GM12801 (cell line): ENCODE measurements around the gene CLEC1B.

Source experiments
- CTCF ChIP-seq: IDR thresholded peaks from one replicate; pipeline ENCODE4 v1.5.1; 2011; ENCODE audit warnings: control low read depth; ENCODE audit not compliant: insufficient read length; ENCODE audit errors: extremely low read depth

The CLEC1B gene

DNA sequence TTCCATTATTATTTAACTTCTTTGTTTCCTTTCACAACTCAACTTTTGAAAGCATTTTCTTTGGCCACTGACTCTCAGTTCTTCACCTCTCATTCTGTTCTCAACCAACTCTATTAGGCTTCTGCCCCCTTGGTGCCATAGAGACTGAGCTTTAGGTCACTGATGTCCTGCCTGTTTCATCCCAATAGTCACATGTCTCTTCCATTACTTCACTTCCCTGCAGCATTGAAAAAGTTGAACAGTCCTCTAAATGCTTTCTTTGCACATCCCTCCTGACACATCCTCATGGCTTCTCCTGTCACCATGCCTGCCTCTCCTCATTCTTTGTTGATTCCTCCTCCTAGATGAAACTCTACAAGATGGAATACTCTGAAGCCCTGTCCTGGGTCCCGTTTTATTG lies 25.0 kb downstream of the CLEC1B start:
- TF ChIP-seq CTCF, result no peak

- no peak for TF ChIP-seq CTCF
Observed at GRCh38 chr12:9971181-9971580, 27.7 kb downstream of the CLEC1B start, which contains the start of gene CLEC12A. CLEC12A (plus strand) TSS chr12:9971409; CDS start chr12:9971597, 188 bp downstream.

DNA sequence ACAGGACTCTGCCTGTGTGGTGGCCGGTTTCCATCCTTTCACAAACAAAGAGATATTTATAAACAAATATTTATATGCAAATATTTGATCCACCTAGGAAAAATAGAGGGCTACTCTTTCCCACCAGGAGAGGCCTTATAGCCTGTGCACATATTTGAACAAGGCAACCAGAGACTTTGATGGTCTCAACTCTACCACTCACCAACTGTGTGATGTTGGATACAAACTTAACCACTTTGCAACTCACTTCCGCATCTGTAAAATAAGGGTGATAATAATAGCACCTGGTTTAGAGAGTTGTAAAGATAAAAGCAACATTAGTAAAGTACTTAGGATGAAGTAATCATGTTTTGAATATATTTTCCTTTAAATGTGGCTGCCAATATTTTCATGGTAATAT lies 29.2 kb downstream of the CLEC1B start:
- no peak for TF ChIP-seq CTCF

- no peak for TF ChIP-seq CTCF
Observed at GRCh38 chr12:9961901-9962300, 37.0 kb downstream of the CLEC1B start.

DNA sequence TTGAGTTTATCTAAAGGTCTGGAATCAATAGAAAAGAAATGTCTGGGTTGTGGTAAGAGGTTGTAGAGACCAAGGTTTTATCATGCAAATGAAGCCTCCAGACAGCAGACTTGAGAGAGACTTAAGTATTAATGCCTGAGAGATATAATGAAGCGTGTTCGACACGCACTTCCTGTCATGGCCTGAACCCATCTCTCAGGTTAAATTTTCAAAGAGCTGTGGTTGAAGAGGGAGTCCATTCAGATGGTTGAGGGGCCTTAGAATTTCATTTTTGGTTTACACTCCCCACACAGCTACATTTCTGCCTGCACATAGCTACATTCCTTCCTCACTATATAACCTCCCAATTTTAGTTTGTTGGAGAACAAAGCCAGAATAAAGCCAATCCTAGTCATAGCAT lies 37.8 kb downstream of the CLEC1B start:
- no peak for TF ChIP-seq CTCF

DNA sequence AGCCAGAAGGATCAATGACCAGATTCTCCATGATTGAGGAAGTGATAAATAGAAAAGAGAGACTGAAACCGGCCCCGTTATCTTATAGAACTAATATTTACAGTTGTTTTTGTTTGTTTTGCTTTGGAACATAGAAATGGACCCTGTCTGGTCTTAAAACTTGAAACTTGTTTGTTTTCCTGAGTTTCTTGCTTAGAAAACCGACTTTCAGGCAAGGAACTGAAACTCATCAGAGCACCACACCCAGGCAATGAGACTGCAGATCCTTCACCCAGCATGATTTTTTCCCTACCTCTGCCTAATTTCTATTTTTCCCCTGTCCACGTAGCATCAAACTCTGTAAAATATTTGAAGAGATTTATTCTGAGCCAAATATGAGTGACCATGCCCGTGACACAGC lies 38.3 kb downstream of the CLEC1B start:
- no peak for TF ChIP-seq CTCF

DNA sequence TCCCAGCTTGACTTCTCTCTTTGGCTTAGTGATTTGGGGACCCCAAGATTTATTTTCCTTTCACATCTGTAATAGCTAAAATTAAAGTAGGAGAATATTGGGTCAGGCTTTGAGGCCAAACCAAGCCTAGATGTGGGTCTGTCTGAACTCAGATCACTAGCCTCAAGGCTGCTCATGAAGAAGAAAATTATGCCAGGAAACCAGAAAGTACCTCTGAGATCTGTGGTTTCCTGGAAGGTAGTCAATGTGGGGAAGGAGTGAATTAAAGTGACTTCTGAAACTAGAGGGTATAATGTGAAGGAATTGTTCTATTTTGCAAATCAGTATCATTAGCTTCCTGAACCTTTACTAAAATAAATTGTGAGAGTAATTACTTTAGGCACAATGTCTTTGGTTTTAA lies 41.1 kb downstream of the CLEC1B start:
- TF ChIP-seq CTCF, result no peak
